Astrocyte (in vitro differentiated cells and primary cell): ENCODE data around the gene ABCC2. TPM values are rescaled to one million over a fixed set of nuclear protein-coding genes. Genes with fewer than 3 reads are reported as not detected.

Experiments
- DNase-seq: peaks from one replicate; pipeline ENCODE4 v3.0.0-alpha.2; 2010; ENCODE audit warnings: low read depth
- FAIRE-seq: peaks from 2 replicates; lab custom pipeline; 2011; peaks lifted over from hg19 to GRCh38; lab: Jason Lieb, UNC
- H2AFZ ChIP-seq: 2 replicates; pipeline ENCODE4 v1.6.0; 2012; ENCODE audit warnings: low read depth, low read length, inconsistent platforms
- H3K27ac ChIP-seq: 2 replicates; pipeline ENCODE4 v1.5.1; 2011; ENCODE audit warnings: low read depth, low read length, inconsistent platforms
- H3K27me3 ChIP-seq: 2 replicates; pipeline ENCODE4 v1.6.0; 2011; ENCODE audit warnings: low read length, inconsistent platforms; ENCODE audit not compliant: insufficient read depth
- H3K36me3 ChIP-seq: 2 replicates; pipeline ENCODE4 v1.5.1; 2011; ENCODE audit warnings: low read length, inconsistent platforms; ENCODE audit not compliant: insufficient read depth
- H3K4me1 ChIP-seq: 2 replicates; pipeline ENCODE4 v1.5.1; 2011; ENCODE audit warnings: low read length, inconsistent platforms; ENCODE audit not compliant: insufficient read depth
- H3K4me2 ChIP-seq: 2 replicates; pipeline ENCODE4 v1.6.0; 2012; ENCODE audit warnings: low read length, inconsistent platforms
- H3K4me3 ChIP-seq: 2 replicates; pipeline ENCODE4 v1.5.1; 2011; ENCODE audit warnings: low read depth, mild to moderate bottlenecking, low read length, inconsistent platforms; ENCODE audit not compliant: insufficient read depth
- H3K79me2 ChIP-seq: 2 replicates; pipeline ENCODE4 v1.6.0; 2012; ENCODE audit warnings: mild to moderate bottlenecking, low read length, inconsistent platforms; ENCODE audit not compliant: insufficient read depth
- H3K9ac ChIP-seq: 2 replicates; pipeline ENCODE4 v1.6.0; 2012; ENCODE audit warnings: mild to moderate bottlenecking, low read length, inconsistent platforms
- H3K9me3 ChIP-seq: 2 replicates; pipeline ENCODE4 v1.5.1; 2012; ENCODE audit warnings: low read depth, mild to moderate bottlenecking, low read length, inconsistent platforms; ENCODE audit not compliant: insufficient read depth
- H4K20me1 ChIP-seq: 2 replicates; pipeline ENCODE4 v1.6.0; 2012; ENCODE audit warnings: low read length, inconsistent platforms; ENCODE audit not compliant: insufficient read depth
- H3K27ac Mint-ChIP-seq: one replicate; pipeline ENCODE4 v1.8.0; 2021; ENCODE audit warnings: mild to moderate bottlenecking, mixed read lengths; ENCODE audit not compliant: unreplicated experiment
- H3K27me3 Mint-ChIP-seq: one replicate; pipeline ENCODE4 v1.8.0; 2021; ENCODE audit warnings: low read depth, mixed read lengths; ENCODE audit not compliant: unreplicated experiment
- H3K36me3 Mint-ChIP-seq: one replicate; pipeline ENCODE4 v1.8.0; 2021; ENCODE audit warnings: low read depth, mixed read lengths; ENCODE audit not compliant: unreplicated experiment
- H3K4me1 Mint-ChIP-seq: one replicate; pipeline ENCODE4 v1.8.0; 2021; ENCODE audit warnings: low read depth, mixed read lengths; ENCODE audit not compliant: unreplicated experiment
- H3K4me3 Mint-ChIP-seq: one replicate; pipeline ENCODE4 v1.8.0; 2021; ENCODE audit warnings: mild to moderate bottlenecking, moderate library complexity, mixed read lengths; ENCODE audit not compliant: unreplicated experiment
- H3K9me3 Mint-ChIP-seq: one replicate; pipeline ENCODE4 v1.8.0; 2021; ENCODE audit warnings: mild to moderate bottlenecking, mixed read lengths; ENCODE audit not compliant: unreplicated experiment
- EZH2 ChIP-seq: IDR thresholded peaks from 2 replicates; pipeline ENCODE4 v1.6.1; 2012; ENCODE audit warnings: mild to moderate bottlenecking, low read length, inconsistent platforms; ENCODE audit not compliant: insufficient read depth
- total RNA-seq: library from RNA; stranded (reverse); gene quantifications from 2 replicates; pipeline ENCODE4 v1.2.1, GENCODE V29; 2021
- TF ChIP-seq, protein P1 (sequence below): IDR thresholded peaks from 2 replicates; pipeline ENCODE4 v1.5.1; 2011; ENCODE audit warnings: low read depth, mild to moderate bottlenecking, inconsistent platforms, low read length, moderate library complexity; ENCODE audit not compliant: insufficient read depth

Gene ABCC2
- total RNA-seq, 1 donor from 2014 or later, result 0.59 TPM

- Histone ChIP-seq H3K27ac (no peak overlapping the region), H3K9me3 (no peaks in the 10 kb centered on the region), H3K27me3 (no peaks in the 10 kb centered on the region), H3K4me2 (no peak overlapping the region), H3K4me1 (no peaks in the 10 kb centered on the region), H3K36me3 (peaks cover 22% of the 10 kb centered on the region), H3K9ac (no peak overlapping the region), H4K20me1 (no peaks in the 10 kb centered on the region), H3K79me2 (no peaks in the 10 kb centered on the region), H3K4me3 (no peak overlapping the region), H2AFZ (no peak overlapping the region)
- FAIRE-seq, result no peak
- no peak overlapping the region for H3K27ac Mint-ChIP-seq
- TF ChIP-seq EZH2, result no peak
- TF ChIP-seq, protein P1, sequence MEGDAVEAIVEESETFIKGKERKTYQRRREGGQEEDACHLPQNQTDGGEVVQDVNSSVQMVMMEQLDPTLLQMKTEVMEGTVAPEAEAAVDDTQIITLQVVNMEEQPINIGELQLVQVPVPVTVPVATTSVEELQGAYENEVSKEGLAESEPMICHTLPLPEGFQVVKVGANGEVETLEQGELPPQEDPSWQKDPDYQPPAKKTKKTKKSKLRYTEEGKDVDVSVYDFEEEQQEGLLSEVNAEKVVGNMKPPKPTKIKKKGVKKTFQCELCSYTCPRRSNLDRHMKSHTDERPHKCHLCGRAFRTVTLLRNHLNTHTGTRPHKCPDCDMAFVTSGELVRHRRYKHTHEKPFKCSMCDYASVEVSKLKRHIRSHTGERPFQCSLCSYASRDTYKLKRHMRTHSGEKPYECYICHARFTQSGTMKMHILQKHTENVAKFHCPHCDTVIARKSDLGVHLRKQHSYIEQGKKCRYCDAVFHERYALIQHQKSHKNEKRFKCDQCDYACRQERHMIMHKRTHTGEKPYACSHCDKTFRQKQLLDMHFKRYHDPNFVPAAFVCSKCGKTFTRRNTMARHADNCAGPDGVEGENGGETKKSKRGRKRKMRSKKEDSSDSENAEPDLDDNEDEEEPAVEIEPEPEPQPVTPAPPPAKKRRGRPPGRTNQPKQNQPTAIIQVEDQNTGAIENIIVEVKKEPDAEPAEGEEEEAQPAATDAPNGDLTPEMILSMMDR, result no peak
- H3K4me3 Mint-ChIP-seq, result no peak overlapping the region
- peaks cover 7% of the 10 kb centered on the region for H3K36me3 Mint-ChIP-seq
- H3K27me3 Mint-ChIP-seq, result no peaks in the 10 kb centered on the region
- no peak for DNase-seq
- peaks cover 5% of the 10 kb centered on the region for H3K4me1 Mint-ChIP-seq
- H3K9me3 Mint-ChIP-seq, result no peaks in the 10 kb centered on the region
Measured at GRCh38 chr10:99748823-99749451, 33.5 kb upstream of the ABCC2 start.

DNA sequence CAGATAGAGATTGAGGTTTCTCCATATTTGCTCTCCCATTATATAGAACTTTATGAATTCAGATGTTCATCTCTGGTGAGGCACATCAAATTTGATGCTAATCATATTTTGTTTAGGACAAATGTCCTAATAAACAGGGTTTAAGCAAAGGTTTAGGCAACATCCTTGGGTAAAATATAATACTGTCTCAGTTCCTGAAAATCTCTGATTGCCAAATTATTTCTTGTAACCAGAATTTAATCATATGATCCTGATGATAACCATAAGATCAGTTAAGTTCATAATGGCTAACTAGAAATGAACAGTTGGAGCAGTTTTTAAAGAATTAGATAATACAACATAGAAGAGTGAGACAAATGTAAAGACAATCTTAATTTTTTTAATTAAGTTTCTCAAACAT is 31.8 kb upstream of the ABCC2 start:
- Mint-ChIP-seq H3K4me3 (no peak overlapping the region), H3K4me1 (peaks cover 5% of the 10 kb centered on the region), H3K9me3 (no peaks in the 10 kb centered on the region), H3K27me3 (no peaks in the 10 kb centered on the region), H3K27ac (no peak overlapping the region), H3K36me3 (peaks cover 2% of the 10 kb centered on the region)
- Histone ChIP-seq H4K20me1 (no peaks in the 10 kb centered on the region), H3K4me1 (no peaks in the 10 kb centered on the region), H3K9ac (no peak overlapping the region), H3K27ac (no peak overlapping the region), H3K36me3 (peaks cover 24% of the 10 kb centered on the region), H3K4me2 (no peak overlapping the region), H3K9me3 (no peaks in the 10 kb centered on the region), H2AFZ (no peak overlapping the region), H3K4me3 (no peak overlapping the region), H3K27me3 (no peaks in the 10 kb centered on the region), H3K79me2 (no peaks in the 10 kb centered on the region)
- TF ChIP-seq, protein P1, result no peak
- no peak for TF ChIP-seq EZH2
- DNase-seq (no peak), FAIRE-seq (no peak)

DNA sequence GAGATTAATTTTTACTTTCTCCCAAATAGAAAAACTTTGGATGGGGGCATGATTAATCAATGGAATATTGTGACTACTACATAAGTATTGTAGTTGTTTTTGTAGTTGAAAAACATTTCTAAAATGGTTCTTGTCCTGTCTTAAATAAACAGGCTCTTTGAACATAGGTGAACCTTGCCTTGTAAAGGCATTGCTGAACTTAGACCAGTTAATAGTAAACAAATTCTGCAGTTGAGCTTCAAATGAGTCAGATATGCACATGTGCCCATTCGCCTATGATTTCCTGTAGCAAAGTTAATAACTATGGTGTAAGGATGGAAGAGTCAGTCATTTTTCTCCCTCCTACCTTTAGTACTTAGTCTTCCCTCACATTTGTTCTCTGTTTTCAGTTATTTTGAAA is 27.8 kb upstream of the ABCC2 start:
- Histone ChIP-seq H3K4me2 (no peak overlapping the region), H2AFZ (no peak overlapping the region), H4K20me1 (no peaks in the 10 kb centered on the region), H3K79me2 (no peaks in the 10 kb centered on the region), H3K9me3 (no peaks in the 10 kb centered on the region), H3K27ac (no peak overlapping the region), H3K27me3 (no peaks in the 10 kb centered on the region), H3K4me1 (no peaks in the 10 kb centered on the region), H3K36me3 (peaks cover 25% of the 10 kb centered on the region), H3K9ac (no peak overlapping the region), H3K4me3 (no peak overlapping the region)
- H3K27ac Mint-ChIP-seq, result no peak overlapping the region
- no peak for TF ChIP-seq EZH2
- TF ChIP-seq, protein P1, result no peak
- no peaks in the 10 kb centered on the region for H3K27me3 Mint-ChIP-seq
- no peaks in the 10 kb centered on the region for H3K9me3 Mint-ChIP-seq
- FAIRE-seq, result no peak
- no peaks in the 10 kb centered on the region for H3K4me1 Mint-ChIP-seq
- peaks cover 7% of the 10 kb centered on the region for H3K36me3 Mint-ChIP-seq
- no peak for DNase-seq
- no peak overlapping the region for H3K4me3 Mint-ChIP-seq
